Suppressor macrophage treated with lipopolysaccharide for 1 hour (primary cell): ENCODE measurements around the gene MAS1L.
"Not testable (repeated sequence)": the region's sequence is repeated elsewhere in the genome, so short reads cannot be mapped to it uniquely, and the experiment has no call there.

ENCODE experiments used
- DNase-seq, 3 donors: peaks; one replicate each; pipeline ENCODE4 v3.0.0-alpha.2; 2020 to 2022

Gene MAS1L

DNA sequence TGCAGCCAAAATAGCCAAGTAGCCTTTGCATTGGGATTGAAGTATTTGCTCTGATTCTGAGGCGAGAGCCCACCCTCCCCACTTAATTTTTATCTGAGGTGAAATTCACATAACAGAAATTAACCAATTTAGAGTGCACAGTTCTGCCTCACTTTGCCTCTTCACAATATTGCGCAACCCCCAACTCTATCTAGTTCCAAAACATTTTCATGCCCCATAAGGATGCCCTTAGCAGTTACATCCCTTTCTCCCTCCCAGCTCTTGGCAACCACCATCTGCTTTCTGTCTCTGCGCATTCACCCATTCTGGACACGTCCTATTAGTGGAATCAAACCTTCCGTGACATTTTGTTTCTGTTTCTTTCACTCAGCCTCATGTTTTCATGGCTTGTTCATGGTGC is 9.0 kb downstream of the MAS1L start:
- DNase-seq, result no peak

DNA sequence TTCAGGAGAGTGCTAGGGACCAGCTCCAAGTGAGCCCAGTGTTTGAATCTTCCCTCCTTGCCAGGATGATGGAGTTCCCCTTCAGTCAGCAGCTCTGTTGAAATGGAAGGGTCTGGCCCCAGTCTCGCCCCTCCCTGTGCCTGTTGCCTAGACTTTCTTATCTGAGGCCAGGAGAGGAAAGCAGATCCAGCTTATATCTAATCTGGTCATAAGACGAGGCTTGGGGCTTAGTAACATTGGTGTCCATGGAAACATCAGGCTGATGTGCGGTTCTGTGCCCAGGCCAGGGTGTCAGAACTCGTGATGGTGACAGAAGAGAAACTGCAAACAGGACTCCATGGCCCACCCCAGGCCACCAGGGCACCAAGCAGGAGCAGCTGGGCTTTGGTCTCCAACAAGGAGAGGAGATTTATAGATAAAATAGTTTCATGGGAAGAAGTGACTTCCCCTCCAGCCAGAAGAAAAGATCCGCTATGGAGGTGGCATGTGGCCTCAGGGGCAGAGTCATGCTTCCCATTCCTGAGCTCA is 9.8 kb downstream of the MAS1L start:
- no peak for DNase-seq

DNA sequence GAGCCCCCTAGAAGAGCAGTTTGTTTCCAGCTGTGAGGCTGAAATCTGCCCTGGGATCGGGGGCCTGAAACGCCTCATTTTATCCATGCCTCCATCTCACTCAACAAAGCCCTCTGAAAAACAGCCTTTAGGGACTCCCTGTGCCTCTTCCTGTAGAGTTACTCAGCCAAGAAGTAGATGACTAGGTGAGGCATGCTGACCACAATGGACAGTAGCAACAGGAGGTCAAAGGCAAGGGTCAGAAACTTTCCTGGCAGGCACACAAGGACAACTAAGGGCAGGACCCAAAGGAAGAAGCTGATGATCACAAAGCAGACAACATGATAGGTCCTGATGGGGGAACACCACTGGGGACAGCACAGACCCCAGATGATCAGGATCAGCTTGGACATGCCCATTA is 12.8 kb downstream of the MAS1L start:
- no peak for DNase-seq

DNA sequence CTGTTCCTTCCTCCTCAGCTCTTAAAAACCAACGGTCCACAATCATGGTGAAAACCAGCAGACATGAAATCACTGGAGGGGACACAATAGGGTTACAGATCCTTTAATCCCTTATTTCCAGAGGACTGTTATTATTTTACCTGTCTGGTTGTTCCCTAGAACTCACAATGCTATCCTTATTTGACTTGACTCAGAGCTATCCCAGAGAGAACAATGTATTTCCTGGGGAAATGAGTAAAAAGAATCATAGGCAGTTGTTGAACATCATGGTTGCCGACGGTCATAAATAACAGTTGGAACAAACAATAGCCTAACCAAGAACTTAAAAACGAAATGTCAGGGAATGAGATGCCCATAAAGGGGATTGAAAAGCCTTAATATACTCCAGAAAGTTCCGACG is 21.5 kb downstream of the MAS1L start:
- no peak for DNase-seq

DNA sequence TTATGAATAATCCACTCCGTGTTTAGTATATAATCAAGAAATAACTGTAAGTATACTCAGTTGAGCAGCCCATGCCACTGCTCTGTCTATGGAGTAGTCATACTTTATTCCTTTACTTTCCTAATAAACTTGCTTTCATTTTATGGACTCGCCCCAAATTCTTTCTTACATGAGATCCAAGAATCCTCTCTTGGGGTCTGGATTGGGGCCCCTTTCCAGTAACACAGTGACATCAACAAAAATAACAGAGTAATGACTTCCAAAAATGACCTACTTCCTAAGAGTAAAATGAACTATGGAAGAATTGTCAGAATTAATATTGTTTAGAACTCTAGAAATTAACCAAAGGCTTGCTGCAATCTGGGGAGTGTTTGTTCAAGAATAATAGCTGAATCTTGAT is 22.0 kb downstream of the MAS1L start:
- no peak for DNase-seq

DNA sequence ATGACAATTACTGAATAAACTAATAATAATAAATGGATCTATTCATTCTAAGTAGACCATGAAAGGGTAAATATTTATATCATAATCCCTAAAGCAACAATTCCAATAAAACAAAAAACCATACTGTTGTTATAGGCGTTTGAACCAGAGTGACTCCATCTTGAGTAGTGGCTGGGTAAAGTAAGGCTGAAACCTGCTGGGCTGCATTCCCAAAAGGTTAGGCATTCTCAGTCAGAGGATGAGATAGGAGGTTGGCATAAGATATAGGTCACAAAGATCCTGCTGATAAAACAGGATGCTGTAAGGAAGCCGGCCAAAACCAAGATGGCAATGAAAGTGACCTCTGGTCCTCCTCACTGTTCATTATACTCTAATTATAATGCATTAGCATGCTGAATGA is 22.5 kb downstream of the MAS1L start:
- DNase-seq, result no peak

DNA sequence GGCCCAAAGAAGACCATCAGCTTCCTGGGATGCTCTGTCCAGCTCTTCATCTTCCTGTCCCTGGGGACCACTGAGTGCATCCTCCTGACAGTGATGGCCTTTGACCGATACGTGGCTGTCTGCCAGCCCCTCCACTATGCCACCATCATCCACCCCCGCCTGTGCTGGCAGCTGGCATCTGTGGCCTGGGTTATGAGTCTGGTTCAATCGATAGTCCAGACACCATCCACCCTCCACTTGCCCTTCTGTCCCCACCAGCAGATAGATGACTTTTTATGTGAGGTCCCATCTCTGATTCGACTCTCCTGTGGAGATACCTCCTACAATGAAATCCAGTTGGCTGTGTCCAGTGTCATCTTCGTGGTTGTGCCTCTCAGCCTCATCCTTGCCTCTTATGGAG is 25.7 kb downstream of the MAS1L start:
- DNase-seq, result no peak

DNA sequence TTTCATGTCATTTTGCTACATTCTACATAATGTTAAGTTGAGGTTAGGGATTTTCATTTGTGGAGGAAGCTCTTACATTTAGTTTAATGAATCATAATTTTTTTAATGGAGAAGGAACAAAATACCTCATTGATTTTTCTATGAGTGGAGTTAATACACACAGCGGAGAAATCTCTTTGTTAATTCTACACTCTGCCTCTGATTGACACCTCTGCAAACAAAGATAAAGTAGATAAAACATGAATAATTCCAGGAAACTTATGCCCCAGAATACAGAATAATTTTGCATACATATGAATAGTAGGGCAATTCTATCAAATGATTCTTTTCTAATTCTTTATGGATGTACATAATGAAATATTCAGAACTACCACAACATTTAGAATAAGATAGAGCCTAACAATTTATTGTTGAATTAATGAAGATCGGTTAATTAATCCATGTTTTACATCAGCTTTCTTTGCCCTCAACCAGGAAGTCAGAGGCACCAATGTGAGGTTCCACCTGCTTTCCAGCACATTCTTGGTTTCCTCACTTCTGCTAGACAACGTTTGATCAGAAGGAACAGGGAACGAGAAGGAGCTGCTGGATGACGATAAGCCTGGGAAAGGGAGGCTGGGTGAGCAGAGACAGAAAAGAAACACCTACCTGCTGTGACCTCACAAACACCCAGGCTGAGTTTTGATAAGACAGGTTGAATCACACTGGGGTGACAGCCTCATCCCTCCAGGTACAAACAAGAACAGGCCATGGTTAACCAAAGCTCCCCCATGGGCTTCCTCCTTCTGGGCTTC is 26.5 kb downstream of the MAS1L start:
- no peak for DNase-seq

DNA sequence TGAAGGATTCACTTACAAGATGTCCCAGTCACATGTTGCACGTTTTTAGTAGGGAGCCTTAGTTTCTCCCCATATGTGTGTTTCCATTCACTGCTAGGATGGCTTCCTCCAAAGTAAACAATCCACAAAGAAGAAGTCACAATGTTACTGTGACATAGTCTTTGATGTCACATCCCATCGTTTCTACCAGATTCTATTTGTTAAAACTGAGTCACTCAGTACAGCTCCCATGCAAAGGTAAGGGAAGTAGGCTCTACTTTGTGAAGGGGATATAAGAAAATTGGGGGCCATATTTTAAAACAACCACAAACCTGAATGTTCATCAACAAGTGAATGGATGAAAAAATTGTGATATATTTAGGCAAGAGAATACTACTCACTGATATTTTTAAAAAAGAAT is 30.8 kb downstream of the MAS1L start, which contains the start of the genes OR11A1 and OR2H1:
TSS of gene OR11A1 (minus strand) at position 101 of the 400 bp plus-strand sequence. CDS start 29,430 bp downstream, outside the sequence.
TSS of gene OR2H1 (plus strand) at position 185 of the 400 bp plus-strand sequence. CDS start 4,615 bp downstream, outside the sequence.
- DNase-seq, result no peak

DNA sequence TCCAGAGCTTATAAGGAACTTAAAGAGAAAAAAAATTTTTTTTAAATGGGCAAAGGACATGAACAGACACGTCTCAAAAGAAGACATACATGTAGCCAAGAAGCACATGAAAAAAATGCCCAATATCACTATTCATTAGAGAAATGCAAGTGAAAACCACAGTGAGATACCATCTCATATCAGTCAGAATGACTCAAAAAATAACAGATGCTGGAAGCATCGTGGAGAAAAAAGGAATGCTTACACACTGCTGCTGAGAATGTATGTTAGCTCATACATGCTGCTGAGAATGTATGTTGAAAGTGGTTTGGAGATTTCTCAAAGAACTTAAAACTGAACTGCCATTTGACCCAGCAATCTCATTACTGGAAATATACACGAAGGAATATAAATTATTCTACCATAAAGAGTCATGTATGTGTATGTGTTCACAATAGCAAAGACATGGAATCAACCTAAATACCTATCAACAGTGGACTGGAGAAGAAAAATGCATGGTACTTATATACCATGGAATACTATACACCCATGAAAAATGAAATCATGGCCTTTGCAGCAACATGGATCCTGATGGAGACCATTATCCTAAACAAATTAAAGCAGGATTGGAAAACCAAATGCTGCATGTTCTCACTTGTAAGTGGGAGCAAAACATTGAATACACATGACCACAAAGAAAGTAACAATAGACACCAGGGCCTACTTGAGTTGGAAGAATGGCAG is 36.1 kb downstream of the MAS1L start:
- no peak for DNase-seq

DNA sequence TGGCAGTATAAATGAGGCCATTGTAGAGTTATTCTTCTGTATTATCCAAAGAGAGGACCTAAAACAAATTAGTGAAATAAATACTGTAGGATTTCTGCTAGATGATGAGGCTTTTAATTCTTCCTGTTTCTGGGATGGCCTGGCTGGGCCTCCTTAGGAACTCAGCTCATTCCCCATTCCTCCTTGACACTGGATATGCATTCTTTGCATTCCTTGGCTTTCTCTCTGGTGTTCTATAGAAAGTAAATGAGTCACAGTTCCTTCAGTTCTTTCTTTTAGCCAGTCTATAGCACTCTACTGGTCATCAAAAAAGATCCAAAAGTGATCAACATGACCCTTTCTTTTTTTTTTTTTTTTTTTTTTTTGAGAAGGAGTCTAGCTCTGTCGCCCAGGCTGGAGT is 40.1 kb downstream of the MAS1L start:
- no peak for DNase-seq

DNA sequence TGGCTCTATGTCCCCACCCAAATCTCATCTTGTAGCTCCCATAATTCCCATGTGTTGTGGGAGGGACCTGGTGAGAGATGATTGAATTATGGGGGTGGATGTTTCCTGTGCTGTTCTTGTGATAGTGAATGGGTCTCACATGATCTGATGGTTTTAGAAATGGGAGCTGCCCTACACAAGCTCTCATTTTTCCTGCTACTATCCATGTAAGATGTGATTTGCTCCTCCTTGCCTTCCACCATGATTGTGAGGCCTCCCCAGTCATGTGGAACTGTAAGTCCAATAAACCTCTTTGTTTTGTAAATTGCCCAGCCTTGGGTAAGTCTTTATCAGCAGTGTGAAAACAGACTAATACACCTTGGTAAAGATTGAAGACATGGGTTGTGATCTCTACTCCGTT is 43.7 kb downstream of the MAS1L start:
- DNase-seq, result not testable (repeated sequence)

DNA sequence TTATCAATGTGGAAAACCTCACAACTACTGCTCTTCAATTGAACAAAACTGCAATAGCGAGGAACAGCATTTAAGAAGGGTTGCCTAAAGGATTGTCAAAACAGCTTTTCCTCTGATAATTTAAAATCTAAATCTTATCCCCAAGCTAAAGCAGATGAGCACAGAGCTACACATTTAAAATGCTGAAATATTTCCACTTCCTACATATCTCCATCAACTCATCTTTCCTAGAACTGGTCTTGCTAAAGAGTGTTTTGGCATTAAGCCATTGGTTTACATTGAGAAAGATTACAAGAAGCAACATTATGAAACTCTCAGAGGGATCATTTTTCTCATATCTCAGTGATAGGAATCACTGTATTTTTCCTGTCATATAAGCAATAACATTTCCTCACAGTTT is 45.0 kb downstream of the MAS1L start:
- no peak for DNase-seq

DNA sequence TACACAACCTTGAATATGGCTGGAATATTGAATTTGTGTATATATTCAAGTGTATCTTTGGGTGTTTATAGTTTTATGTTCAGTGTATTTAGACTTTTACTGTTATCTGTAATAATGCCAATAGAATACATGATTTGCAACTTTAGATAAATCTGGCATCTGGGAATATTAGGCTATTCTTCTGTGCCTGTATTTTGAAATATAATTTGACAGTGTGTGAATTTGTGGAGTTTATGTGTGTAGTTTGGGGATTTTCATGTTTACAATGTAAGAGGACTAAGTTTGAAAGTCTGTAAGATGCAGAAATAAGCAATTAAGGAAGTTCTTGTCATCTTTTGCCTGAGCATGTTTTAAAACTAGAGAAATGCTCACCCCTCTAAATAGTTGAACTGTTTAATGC is 48.8 kb downstream of the MAS1L start, which contains the start of gene OR10C1:
TSS of gene OR10C1 (plus strand) at position 301 of the 400 bp plus-strand sequence. CDS start 710 bp downstream, outside the sequence.
- DNase-seq, result no peak

DNA sequence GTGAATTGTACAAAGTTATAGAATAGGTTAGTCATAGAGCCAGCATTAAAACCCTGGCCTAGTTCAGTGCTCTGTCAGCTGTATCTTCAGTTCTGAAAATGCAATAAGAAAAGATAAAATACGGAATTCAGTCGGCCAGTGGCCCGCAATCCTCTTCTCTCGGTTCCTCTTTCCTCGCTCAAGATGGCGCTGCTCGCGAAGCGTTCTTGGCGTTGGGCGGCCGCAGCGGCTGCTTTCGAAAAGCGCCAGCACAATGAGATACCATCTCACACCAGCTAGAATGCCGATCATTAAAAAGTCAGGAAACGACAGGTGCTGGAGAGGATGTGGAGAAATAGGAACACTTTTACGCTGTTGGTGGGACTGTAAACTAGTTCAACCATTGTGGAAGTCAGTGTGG is 51.0 kb downstream of the MAS1L start:
- not testable (repeated sequence) for DNase-seq
